ENCODE results near the gene RAD51B. TPM values are rescaled to one million over a fixed set of nuclear protein-coding genes. Genes with fewer than 3 reads are reported as not detected.

The RAD51B gene
- total RNA-seq, 1 experiment from 2014 or later = 20.0 TPM

- no peak for TF ChIP-seq REST (IDR thresholded peaks at IDR 0.05; ENCODE audit: low read depth)
- TF ChIP-seq EZH2 (IDR thresholded peaks at IDR 0.05) = no peak
- no peak for TF ChIP-seq SRF (IDR thresholded peaks at IDR 0.05; ENCODE audit: low read depth)
- TF ChIP-seq ELF1 (IDR thresholded peaks at IDR 0.05; ENCODE audit: borderline replicate concordance, low read depth) = no peak
- no peak for TF ChIP-seq EGR1 (IDR thresholded peaks at IDR 0.05; ENCODE audit: low read depth)
- TF ChIP-seq ZNF274 (IDR thresholded peaks at IDR 0.05; ENCODE audit: low read depth, low read length) = no peak
- TF ChIP-seq SP1 (IDR thresholded peaks at IDR 0.05; ENCODE audit: low read depth) = no peak
- no peak for TF ChIP-seq POLR2A (IDR thresholded peaks at IDR 0.05; ENCODE audit: borderline replicate concordance, extremely low read depth, insufficient read depth, insufficient read length)
- no peak for TF ChIP-seq JUND (IDR thresholded peaks at IDR 0.05)
- TF ChIP-seq CEBPB (IDR thresholded peaks at IDR 0.05; ENCODE audit: low read depth) = no peak
- CTCF ChIA-PET = no interaction called here
- ATAC-seq (no peak), DNase-seq (ENCODE audit: low read depth, low spot score) (no peak)
- H3K79me2 ChIP-seq (ENCODE audit: insufficient read depth, low read length) = no peaks in the 10 kb centered on the region
- H3K9me3 ChIP-seq (ENCODE audit: control insufficient read depth in 1 of 2, insufficient read depth in 1 of 2, low read depth in 1 of 2, low read length in 2 of 2) = no peaks in the 10 kb centered on the region
- no peak overlapping the region for H3K9ac ChIP-seq (ENCODE audit: low read length)
- intact Hi-C loops (cut with micrococcal nuclease) = no loop called here
- no peaks in the 10 kb centered on the region for H4K20me1 ChIP-seq (ENCODE audit: insufficient read depth)
- no peak overlapping the region for H3K27ac ChIP-seq (ENCODE audit: low read depth, low read length)
- RAD21 ChIA-PET (ENCODE audit: low non-redundant PET in 1 of 2, low total read pairs in 2 of 2, uncharacterized antibody in 2 of 2, unreplicated experiment in 2 of 2) = no interaction called here
- 0 out of 2 replicates have a peak, but pooled peaks cover 3% of the 10 kb centered on the region for H3K9me2 ChIP-seq (ENCODE audit: insufficient read depth)
- H3K4me3 ChIP-seq (replicated peaks in 1 of 2; ENCODE audit: low read depth in 1 of 2, low read length in 2 of 2) = no peak overlapping the region
- peaks cover 10 to 25% of the 10 kb centered on the region in 2 experiments; a peak in 3 of 4 replicates for H3K4me1 ChIP-seq (ENCODE audit: control insufficient read depth in 1 of 2, insufficient read depth in 2 of 2, low read length in 2 of 2)
- no peak overlapping the region for H3K4me2 ChIP-seq (ENCODE audit: low read length)
- BruUV-seq (replicated peaks) = no TSS peak
- H2AFZ ChIP-seq (ENCODE audit: low read depth, low read length, poor library complexity, severe bottlenecking) = no peak overlapping the region
- no peaks in the 10 kb centered on the region for H3K36me3 ChIP-seq (ENCODE audit: control insufficient read depth in 1 of 2, insufficient read depth in 2 of 2, low read length in 2 of 2)
- H3K27me3 ChIP-seq (ENCODE audit: insufficient read depth, low read length) = no peaks in the 10 kb centered on the region
- POLR2A ChIA-PET = interaction anchor here (0.7 to 0.9 kb wide), 2 partner anchors 14 to 156 kb away, joined by 4 to 5 read pairs; no protein-coding TSS in a partner anchor
Observed at GRCh38 chr14:68632054-68632895, 812.7 kb downstream of the RAD51B start.

Data from HCT116 (cell line).